Upper lobe of right lung (tissue), 1 donor: ENCODE results near the gene C19orf67. TPM values are rescaled to one million over a fixed set of nuclear protein-coding genes. Genes with fewer than 3 reads are reported as not detected.

ENCODE experiments used
- ATAC-seq: fragments of 200-7000 bp; cut with Tn5 transposase; one replicate; pipeline ENCODE4 v1.9.1; 2020; ENCODE audit warnings: mild to moderate bottlenecking, moderate library complexity
- DNase-seq: peaks from one replicate; pipeline ENCODE4 v3.0.0-alpha.2; 2020
- H3K27ac ChIP-seq: fragments of 200-600 bp; one replicate; pipeline ENCODE4 v1.8.0; 2022
- H3K27me3 ChIP-seq: fragments of 200-600 bp; one replicate; pipeline ENCODE4 v1.8.0; 2022; ENCODE audit warnings: mild to moderate bottlenecking
- H3K36me3 ChIP-seq: fragments of 200-600 bp; one replicate; pipeline ENCODE4 v1.8.0; 2022
- H3K4me1 ChIP-seq: fragments of 200-600 bp; one replicate; pipeline ENCODE4 v1.8.0; 2022
- H3K4me3 ChIP-seq: fragments of 200-600 bp; one replicate; pipeline ENCODE4 v1.8.0; 2022; ENCODE audit warnings: mild to moderate bottlenecking
- H3K9me3 ChIP-seq: fragments of 200-600 bp; one replicate; pipeline ENCODE4 v1.8.0; 2022
- CTCF ChIP-seq: fragments of 200-600 bp; IDR thresholded peaks from one replicate; pipeline ENCODE4 v1.8.0; 2022; ENCODE audit warnings: antibody characterized with exemption
- intact Hi-C: fragments of 100-400 bp; cut with DNase I; formaldehyde crosslinking; loops from one replicate; pipeline ENCODE4 v1.11.0; 2022
- total RNA-seq: library from RNA; stranded (reverse); fragmentation: NEBNext Ultra II Directional; extraction: Animal tissue kit (Norgen Biotek cat#: 25700); gene quantifications from one replicate; pipeline ENCODE4 v1.2.1, GENCODE V29; 2021
- donor health status: DM: no; HTN: yes; CAD: no; lungs with severe emphysema.

C19orf67 gene
- total RNA-seq, 1 donor from 2014 or later: not detected

- intact Hi-C loops: no loop called here
- DNase-seq (no peak), ATAC-seq (no peak)
- no peak for TF ChIP-seq CTCF
- no peaks in the 10 kb centered on the region for H3K27me3 ChIP-seq
- peaks cover 31% of the 10 kb centered on the region for H3K36me3 ChIP-seq
- H3K4me1 ChIP-seq: peaks cover 7% of the 10 kb centered on the region
- no peak overlapping the region for H3K4me3 ChIP-seq
- no peaks in the 10 kb centered on the region for H3K9me3 ChIP-seq
- H3K27ac ChIP-seq: no peak overlapping the region
These were observed 22.2 kb upstream of the C19orf67 start for GRCh38 chr19:14107581-14108461.

GRCh38 chr19:14106840-14107239, 21.3 kb upstream of the C19orf67 start:
- H3K27ac ChIP-seq: no peak overlapping the region
- H3K9me3 ChIP-seq: no peaks in the 10 kb centered on the region
- ATAC-seq (no peak), DNase-seq (no peak)
- H3K36me3 ChIP-seq: peaks cover 41% of the 10 kb centered on the region
- H3K4me1 ChIP-seq: no peaks in the 10 kb centered on the region
- H3K27me3 ChIP-seq: no peaks in the 10 kb centered on the region
- no peak for TF ChIP-seq CTCF
- no peak overlapping the region for H3K4me3 ChIP-seq
- intact Hi-C loops: no loop called here

GRCh38 chr19:14105680-14106079, 20.1 kb upstream of the C19orf67 start:
- no peaks in the 10 kb centered on the region for H3K27me3 ChIP-seq
- intact Hi-C loops: no loop called here
- H3K4me3 ChIP-seq: no peak overlapping the region
- no peak for TF ChIP-seq CTCF
- H3K9me3 ChIP-seq: no peaks in the 10 kb centered on the region
- H3K36me3 ChIP-seq: peaks cover 52% of the 10 kb centered on the region
- ATAC-seq: no peak
- no peaks in the 10 kb centered on the region for H3K4me1 ChIP-seq
- no peak for DNase-seq
- no peak overlapping the region for H3K27ac ChIP-seq

GRCh38 chr19:14103310-14103709, 17.7 kb upstream of the C19orf67 start:
- Histone ChIP-seq H3K27ac (no peak overlapping the region), H3K4me3 (no peak overlapping the region), H3K27me3 (no peaks in the 10 kb centered on the region), H3K4me1 (no peaks in the 10 kb centered on the region), H3K9me3 (no peaks in the 10 kb centered on the region), H3K36me3 (peaks cover 76% of the 10 kb centered on the region)
- no peak for TF ChIP-seq CTCF
- no peak for ATAC-seq
- DNase-seq: no peak
- intact Hi-C loops: no loop called here

GRCh38 chr19:14102756-14103155, 17.2 kb upstream of the C19orf67 start:
- intact Hi-C loops: no loop called here
- Histone ChIP-seq H3K4me3 (no peak overlapping the region), H3K27me3 (no peaks in the 10 kb centered on the region), H3K9me3 (no peaks in the 10 kb centered on the region), H3K27ac (no peak overlapping the region), H3K4me1 (no peaks in the 10 kb centered on the region), H3K36me3 (peaks cover 82% of the 10 kb centered on the region)
- DNase-seq: no peak
- TF ChIP-seq CTCF: no peak
- no peak for ATAC-seq
